Neural cell (in vitro differentiated cells): ENCODE data around the gene BCAS1. TPM values are rescaled to one million over a fixed set of nuclear protein-coding genes. Genes with fewer than 3 reads are reported as not detected.
A peak's percentile ranks its signal among the peaks of the same experiment; 100 is the strongest.

Experiments used
- H2AFZ ChIP-seq: fragments of 200-600, 300-800 bp; sonication (generic), shearing (Covaris generic); 2 replicates; pipeline ENCODE4 v1.6.0; 2014; ENCODE audit warnings: low read depth, mild to moderate bottlenecking, antibody characterized with exemption, low read length, moderate library complexity
- H3F3A ChIP-seq: fragments of 200-600 bp; shearing (Covaris generic); 2 replicates; pipeline ENCODE4 v1.6.1; 2016; ENCODE audit warnings: mild to moderate bottlenecking, moderate library complexity, mixed read lengths, antibody characterized with exemption, low read length; ENCODE audit not compliant: insufficient read depth, poor library complexity, severe bottlenecking
- H3K27ac ChIP-seq: fragments of 200-600, 300-800 bp; sonication (generic), shearing (Covaris generic); 2 replicates; pipeline ENCODE4 v1.5.1; 2014; ENCODE audit warnings: mild to moderate bottlenecking, low read length, moderate library complexity
- H3K27me3 ChIP-seq: fragments of 300-800, 200-600 bp; sonication (generic), shearing (Covaris generic); 2 replicates; pipeline ENCODE4 v1.6.0; 2014; ENCODE audit warnings: mild to moderate bottlenecking, low read depth, low read length, moderate library complexity; ENCODE audit not compliant: insufficient read depth
- H3K36me3 ChIP-seq: fragments of 300-800, 200-600 bp; sonication (generic), shearing (Covaris generic); 2 replicates; pipeline ENCODE4 v1.5.1; 2014; ENCODE audit warnings: mild to moderate bottlenecking, antibody characterized with exemption, low read length, moderate library complexity; ENCODE audit not compliant: insufficient read depth
- H3K4me2 ChIP-seq: fragments of 300-800, 200-600 bp; sonication (generic), shearing (Covaris generic); 2 replicates; pipeline ENCODE4 v1.6.0; 2014; ENCODE audit warnings: mild to moderate bottlenecking, low read length
- H3K4me3 ChIP-seq: fragments of 300-800, 200-600 bp; sonication (generic), shearing (Covaris generic); 2 replicates; pipeline ENCODE4 v1.5.1; 2014; ENCODE audit warnings: mild to moderate bottlenecking, low read length, moderate library complexity
- H3K79me2 ChIP-seq: fragments of 200-600 bp; shearing (Covaris generic); replicated peaks from 2 replicates; pipeline ENCODE4 v1.6.0; 2014; ENCODE audit warnings: mild to moderate bottlenecking, low read length, moderate library complexity; ENCODE audit not compliant: insufficient read depth
- H3K9ac ChIP-seq: fragments of 300-800, 200-600 bp; sonication (generic), shearing (Covaris generic); 2 replicates; pipeline ENCODE4 v1.6.1; 2016; ENCODE audit warnings: mild to moderate bottlenecking, low read length, mixed read lengths
- H3K9me2 ChIP-seq: fragments of 200-600 bp; shearing (Covaris generic); 2 replicates; pipeline ENCODE4 v1.6.1; 2016; ENCODE audit warnings: mild to moderate bottlenecking, low read length, mixed read lengths; ENCODE audit not compliant: insufficient read depth
- H3K9me3 ChIP-seq: fragments of 200-600, 300-800 bp; sonication (generic), shearing (Covaris generic); 2 replicates; pipeline ENCODE4 v1.6.1; 2016; ENCODE audit warnings: mild to moderate bottlenecking, mixed run types, low read length, moderate library complexity, mixed read lengths
- H4K20me1 ChIP-seq: fragments of 200-600 bp; shearing (Covaris generic); 2 replicates; pipeline ENCODE4 v1.6.1; 2016; ENCODE audit warnings: mild to moderate bottlenecking, mixed run types; ENCODE audit not compliant: insufficient read depth
- EP300 ChIP-seq: fragments of 450-650 bp; conservative IDR thresholded peaks from 2 replicates; pipeline ENCODE4 v1.6.1; 2014; ENCODE audit warnings: antibody characterized with exemption, mild to moderate bottlenecking, moderate library complexity; ENCODE audit not compliant: poor library complexity, severe bottlenecking
- EZH2 ChIP-seq: fragments of 200-600, 300-800 bp; shearing (Covaris generic), sonication (generic); IDR thresholded peaks from 2 replicates; pipeline ENCODE4 v1.6.1; 2014; ENCODE audit warnings: antibody characterized with exemption, low read length, borderline replicate concordance, mild to moderate bottlenecking; ENCODE audit not compliant: insufficient read depth, poor library complexity, severe bottlenecking
- MXI1 ChIP-seq: fragments of 450-650 bp; conservative IDR thresholded peaks from 2 replicates; pipeline ENCODE4 v1.6.1; 2014; ENCODE audit warnings: antibody characterized with exemption, mild to moderate bottlenecking; ENCODE audit not compliant: poor library complexity, severe bottlenecking
- POLR2AphosphoS5 ChIP-seq: IDR thresholded peaks from 2 replicates; pipeline ENCODE4 v1.6.1; 2012
- RAD21 ChIP-seq: fragments of 450-650 bp; conservative IDR thresholded peaks from 2 replicates; pipeline ENCODE4 v1.6.1; 2014; ENCODE audit warnings: antibody characterized with exemption, mild to moderate bottlenecking, moderate library complexity
- SMC3 ChIP-seq: fragments of 450-650 bp; conservative IDR thresholded peaks from 2 replicates; pipeline ENCODE4 v1.6.1; 2014; ENCODE audit warnings: antibody characterized with exemption, mild to moderate bottlenecking, moderate library complexity; ENCODE audit not compliant: poor library complexity
- TAF1 ChIP-seq: IDR thresholded peaks from 2 replicates; pipeline ENCODE4 v1.6.1; 2012; ENCODE audit warnings: low read depth
- polyA plus RNA-seq: library from polyadenylated mRNA; depleted of rRNA; stranded (reverse); fragments of >200 nt; gene quantifications from 2 replicates; pipeline ENCODE4 v1.2.3, GENCODE V29; 2014
- TF ChIP-seq, protein P1 (sequence below): fragments of 450-650 bp; IDR thresholded peaks from 2 replicates; pipeline ENCODE4 v1.5.1; 2014; ENCODE audit warnings: antibody characterized with exemption, mild to moderate bottlenecking, moderate library complexity; ENCODE audit not compliant: poor library complexity, severe bottlenecking
- TF ChIP-seq, protein P2 (sequence below): IDR thresholded peaks from 2 replicates; pipeline ENCODE4 v1.6.1; 2012; ENCODE audit warnings: borderline replicate concordance

Gene BCAS1
- polyA plus RNA-seq, 1 donor from 2014 or later: not detected

DNA sequence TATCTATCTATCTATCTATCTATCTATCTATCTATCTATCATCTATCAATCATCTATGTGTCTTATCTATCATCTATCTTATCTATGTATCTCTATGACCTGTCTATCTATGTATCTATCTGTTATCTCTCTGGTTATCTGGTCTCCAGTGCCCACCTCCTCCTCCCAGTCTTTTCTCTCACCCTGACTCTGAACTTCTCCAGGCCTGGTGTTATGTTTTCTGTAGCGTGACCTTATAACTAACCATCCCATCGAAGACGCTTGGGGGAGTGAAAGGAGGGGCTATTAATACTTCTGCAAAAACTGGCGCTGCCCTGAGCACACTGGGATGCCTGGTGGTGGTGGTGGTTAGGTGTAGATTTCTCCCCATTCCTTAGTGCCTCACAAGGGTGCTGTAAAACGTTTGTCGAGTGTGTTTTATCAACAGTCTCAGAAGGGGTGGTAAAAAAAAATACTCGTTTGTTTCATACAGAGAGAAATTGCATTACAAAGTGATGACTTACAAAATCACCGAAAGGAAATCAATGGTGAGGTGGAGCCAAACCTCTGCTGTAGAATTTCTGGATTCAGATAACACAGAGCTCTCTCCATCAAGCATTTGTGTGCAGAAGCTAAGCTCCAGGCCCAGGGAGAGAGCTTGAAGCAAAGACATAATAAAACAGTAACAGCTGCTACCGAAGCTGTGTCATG lies 156.2 kb downstream of the BCAS1 start:
- Histone ChIP-seq H3K4me3 (peak overlapping the region; percentile 63), H4K20me1 (no peaks in the 10 kb centered on the region), H3K27ac (peak overlapping the region; percentile 73), H3K9me3 (no peaks in the 10 kb centered on the region), H3K79me2 (no peaks in the 10 kb centered on the region), H2AFZ (no peak overlapping the region), H3F3A (no peaks in the 10 kb centered on the region), H3K9ac (peak overlapping the region; percentile 67), H3K27me3 (no peaks in the 10 kb centered on the region), H3K36me3 (no peaks in the 10 kb centered on the region), H3K4me2 (peak overlapping the region; percentile 53), H3K9me2 (no peaks in the 10 kb centered on the region)
- TF ChIP-seq EP300 (no peak), RAD21 (no peak), TAF1 (no peak), MXI1 (no peak), SMC3 (no peak), EZH2 (no peak), POLR2AphosphoS5 (no peak)
- TF ChIP-seq, protein P1, sequence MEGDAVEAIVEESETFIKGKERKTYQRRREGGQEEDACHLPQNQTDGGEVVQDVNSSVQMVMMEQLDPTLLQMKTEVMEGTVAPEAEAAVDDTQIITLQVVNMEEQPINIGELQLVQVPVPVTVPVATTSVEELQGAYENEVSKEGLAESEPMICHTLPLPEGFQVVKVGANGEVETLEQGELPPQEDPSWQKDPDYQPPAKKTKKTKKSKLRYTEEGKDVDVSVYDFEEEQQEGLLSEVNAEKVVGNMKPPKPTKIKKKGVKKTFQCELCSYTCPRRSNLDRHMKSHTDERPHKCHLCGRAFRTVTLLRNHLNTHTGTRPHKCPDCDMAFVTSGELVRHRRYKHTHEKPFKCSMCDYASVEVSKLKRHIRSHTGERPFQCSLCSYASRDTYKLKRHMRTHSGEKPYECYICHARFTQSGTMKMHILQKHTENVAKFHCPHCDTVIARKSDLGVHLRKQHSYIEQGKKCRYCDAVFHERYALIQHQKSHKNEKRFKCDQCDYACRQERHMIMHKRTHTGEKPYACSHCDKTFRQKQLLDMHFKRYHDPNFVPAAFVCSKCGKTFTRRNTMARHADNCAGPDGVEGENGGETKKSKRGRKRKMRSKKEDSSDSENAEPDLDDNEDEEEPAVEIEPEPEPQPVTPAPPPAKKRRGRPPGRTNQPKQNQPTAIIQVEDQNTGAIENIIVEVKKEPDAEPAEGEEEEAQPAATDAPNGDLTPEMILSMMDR: no peak
- TF ChIP-seq, protein P2, sequence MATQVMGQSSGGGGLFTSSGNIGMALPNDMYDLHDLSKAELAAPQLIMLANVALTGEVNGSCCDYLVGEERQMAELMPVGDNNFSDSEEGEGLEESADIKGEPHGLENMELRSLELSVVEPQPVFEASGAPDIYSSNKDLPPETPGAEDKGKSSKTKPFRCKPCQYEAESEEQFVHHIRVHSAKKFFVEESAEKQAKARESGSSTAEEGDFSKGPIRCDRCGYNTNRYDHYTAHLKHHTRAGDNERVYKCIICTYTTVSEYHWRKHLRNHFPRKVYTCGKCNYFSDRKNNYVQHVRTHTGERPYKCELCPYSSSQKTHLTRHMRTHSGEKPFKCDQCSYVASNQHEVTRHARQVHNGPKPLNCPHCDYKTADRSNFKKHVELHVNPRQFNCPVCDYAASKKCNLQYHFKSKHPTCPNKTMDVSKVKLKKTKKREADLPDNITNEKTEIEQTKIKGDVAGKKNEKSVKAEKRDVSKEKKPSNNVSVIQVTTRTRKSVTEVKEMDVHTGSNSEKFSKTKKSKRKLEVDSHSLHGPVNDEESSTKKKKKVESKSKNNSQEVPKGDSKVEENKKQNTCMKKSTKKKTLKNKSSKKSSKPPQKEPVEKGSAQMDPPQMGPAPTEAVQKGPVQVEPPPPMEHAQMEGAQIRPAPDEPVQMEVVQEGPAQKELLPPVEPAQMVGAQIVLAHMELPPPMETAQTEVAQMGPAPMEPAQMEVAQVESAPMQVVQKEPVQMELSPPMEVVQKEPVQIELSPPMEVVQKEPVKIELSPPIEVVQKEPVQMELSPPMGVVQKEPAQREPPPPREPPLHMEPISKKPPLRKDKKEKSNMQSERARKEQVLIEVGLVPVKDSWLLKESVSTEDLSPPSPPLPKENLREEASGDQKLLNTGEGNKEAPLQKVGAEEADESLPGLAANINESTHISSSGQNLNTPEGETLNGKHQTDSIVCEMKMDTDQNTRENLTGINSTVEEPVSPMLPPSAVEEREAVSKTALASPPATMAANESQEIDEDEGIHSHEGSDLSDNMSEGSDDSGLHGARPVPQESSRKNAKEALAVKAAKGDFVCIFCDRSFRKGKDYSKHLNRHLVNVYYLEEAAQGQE: no peak

DNA sequence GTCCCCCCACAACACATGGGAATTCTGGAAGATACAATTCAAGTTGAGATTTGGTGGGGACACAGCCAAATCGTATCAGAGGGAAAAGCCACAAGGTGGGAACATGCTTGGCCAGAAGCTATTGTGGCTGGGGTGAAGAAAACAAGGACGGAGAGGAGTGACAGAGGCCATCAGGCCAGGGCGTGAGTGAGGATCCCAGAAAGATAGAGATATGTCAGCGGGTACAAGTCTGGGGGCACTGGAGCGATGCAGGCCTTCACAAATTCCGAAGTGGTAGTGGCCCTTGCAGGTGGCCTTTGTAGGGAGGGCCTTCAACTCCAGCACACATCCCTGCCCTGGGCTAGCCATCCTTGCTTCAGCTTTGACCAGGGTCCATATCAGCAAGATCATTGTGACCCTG lies 159.1 kb downstream of the BCAS1 start:
- no peaks in the 10 kb centered on the region for H4K20me1 ChIP-seq
- no peak overlapping the region for H3K4me3 ChIP-seq
- no peaks in the 10 kb centered on the region for H3K9me2 ChIP-seq
- no peak overlapping the region for H3K4me2 ChIP-seq
- H3K36me3 ChIP-seq: no peaks in the 10 kb centered on the region
- no peaks in the 10 kb centered on the region for H3K79me2 ChIP-seq
- H3K9ac ChIP-seq: no peak overlapping the region
- H3K9me3 ChIP-seq: no peaks in the 10 kb centered on the region
- H3K27me3 ChIP-seq: no peaks in the 10 kb centered on the region
- no peaks in the 10 kb centered on the region for H3F3A ChIP-seq
- H2AFZ ChIP-seq: no peak overlapping the region
- no peak overlapping the region for H3K27ac ChIP-seq
- TF ChIP-seq EZH2 (no peak), RAD21 (no peak), TAF1 (no peak), MXI1 (no peak)
- TF ChIP-seq, protein P2: no peak
